Muscle layer of colon (tissue), 2 donors: ENCODE data around the gene CCL2.

ENCODE experiments used
- H3K27ac ChIP-seq: one replicate; pipeline ENCODE4 v1.7.0; 2013; ENCODE audit warnings: low read depth, mild to moderate bottlenecking, low read length, moderate library complexity
- H3K27me3 ChIP-seq, 2 donors: one replicate each; pipeline ENCODE4 v1.7.0; 2013; ENCODE audit warnings: low read length in 2 of 2, mild to moderate bottlenecking in 2 of 2; ENCODE audit not compliant: insufficient read depth in 2 of 2, control insufficient read depth in 1 of 2
- H3K36me3 ChIP-seq: one replicate; pipeline ENCODE4 v1.7.0; 2013; ENCODE audit warnings: mild to moderate bottlenecking, low read length; ENCODE audit not compliant: insufficient read depth
- H3K4me1 ChIP-seq: one replicate; pipeline ENCODE4 v1.7.0; 2013; ENCODE audit warnings: mild to moderate bottlenecking, low read length; ENCODE audit not compliant: insufficient read depth
- H3K4me3 ChIP-seq, 2 donors: one replicate each; pipeline ENCODE4 v1.7.0; 2013; ENCODE audit warnings: low read length in 2 of 2, low read depth in 1 of 2, mild to moderate bottlenecking in 1 of 2, moderate library complexity in 1 of 2
- H3K9ac ChIP-seq: one replicate; pipeline ENCODE4 v1.7.0; 2013; ENCODE audit warnings: low read length
- H3K9me3 ChIP-seq: one replicate; pipeline ENCODE4 v1.7.0; 2013; ENCODE audit warnings: mild to moderate bottlenecking, low read length
- donor health status: abdominal sarcoma.
- donor health status: Adenocarcinoma of cecum.

CCL2 gene

GRCh38 chr17:34303606-34304005 lies 48.5 kb downstream of the CCL2 start:
- Histone ChIP-seq H3K36me3 (no peaks in the 10 kb centered on the region), H3K27ac (no peak overlapping the region), H3K27me3 (no peaks in the 10 kb centered on the region), H3K4me1 (peaks cover 21% of the 10 kb centered on the region), H3K4me3 (no peak overlapping the region), H3K9ac (no peak overlapping the region), H3K9me3 (no peaks in the 10 kb centered on the region)

DNA sequence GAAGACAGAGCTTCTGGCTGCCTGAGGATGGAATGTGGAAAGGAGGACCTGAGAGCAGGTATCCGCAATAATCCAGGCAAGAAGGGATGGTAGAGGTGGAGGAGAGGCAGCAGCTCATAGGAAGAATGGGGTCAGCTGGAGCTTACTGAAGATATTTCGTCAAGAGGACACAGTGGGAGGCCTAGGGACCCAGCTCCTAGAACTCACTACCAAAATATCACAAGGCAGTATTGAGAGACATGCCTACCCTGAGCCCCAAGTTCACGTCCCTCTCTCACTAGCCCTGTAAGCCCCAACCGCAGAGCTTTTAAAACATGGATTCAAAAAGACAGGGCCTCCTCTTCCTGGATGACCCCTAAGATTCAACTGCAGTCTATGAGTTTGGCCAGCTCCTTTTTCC lies 50.0 kb downstream of the CCL2 start:
- Histone ChIP-seq H3K9ac (no peak overlapping the region), H3K27me3 (no peaks in the 10 kb centered on the region), H3K4me3 (no peak overlapping the region), H3K36me3 (no peaks in the 10 kb centered on the region), H3K27ac (no peak overlapping the region), H3K4me1 (peaks cover 14% of the 10 kb centered on the region), H3K9me3 (no peaks in the 10 kb centered on the region)

- no peaks in the 10 kb centered on the region for H3K27me3 ChIP-seq
- H3K4me1 ChIP-seq = peaks cover 9% of the 10 kb centered on the region
- no peak overlapping the region for H3K9ac ChIP-seq
These were observed 50.5 kb downstream of the CCL2 start for GRCh38 chr17:34305606-34306005.

GRCh38 chr17:34306466-34306865 lies 51.4 kb downstream of the CCL2 start:
- Histone ChIP-seq H3K27me3 (no peaks in the 10 kb centered on the region), H3K9ac (no peak overlapping the region), H3K4me3 (no peak overlapping the region), H3K27ac (no peak overlapping the region), H3K9me3 (no peaks in the 10 kb centered on the region), H3K4me1 (peaks cover 5% of the 10 kb centered on the region), H3K36me3 (no peaks in the 10 kb centered on the region)

More at GRCh38 chr17:34305606-34306005, 50.5 kb downstream of the CCL2 start:
- Histone ChIP-seq H3K4me3 (no peak overlapping the region), H3K27ac (no peak overlapping the region), H3K36me3 (no peaks in the 10 kb centered on the region), H3K9me3 (no peaks in the 10 kb centered on the region)
